Measurements from ENCODE around the gene DHX30.
"Not testable (repeated sequence)": the region's sequence is repeated elsewhere in the genome, so short reads cannot be mapped to it uniquely, and the experiment has no call there.

The DHX30 gene

DNA sequence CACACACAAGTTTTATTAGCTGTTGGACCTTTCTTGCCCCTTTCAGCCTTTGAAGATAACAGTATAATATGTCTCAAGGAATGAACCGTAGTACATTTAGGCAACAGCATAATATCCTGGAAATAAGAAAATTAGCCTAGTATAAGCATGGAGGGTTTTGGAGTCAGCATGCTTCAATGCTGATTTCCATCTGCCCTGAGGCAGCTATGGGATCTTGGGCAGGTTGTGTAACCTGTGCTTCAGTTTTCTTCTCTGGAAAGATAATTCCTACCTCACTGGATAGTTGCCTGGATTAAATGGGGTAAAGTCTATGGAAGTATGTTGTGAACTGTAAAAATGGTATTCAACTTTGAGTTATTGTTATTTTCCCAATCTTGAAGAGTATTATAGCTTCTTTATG is 1.6 kb downstream of the DHX30 start:
- no peak for DNase-seq

GRCh38 chr3:47813551-47814177 is 10.7 kb downstream of the DHX30 start:
- no peak for DNase-seq

DNA sequence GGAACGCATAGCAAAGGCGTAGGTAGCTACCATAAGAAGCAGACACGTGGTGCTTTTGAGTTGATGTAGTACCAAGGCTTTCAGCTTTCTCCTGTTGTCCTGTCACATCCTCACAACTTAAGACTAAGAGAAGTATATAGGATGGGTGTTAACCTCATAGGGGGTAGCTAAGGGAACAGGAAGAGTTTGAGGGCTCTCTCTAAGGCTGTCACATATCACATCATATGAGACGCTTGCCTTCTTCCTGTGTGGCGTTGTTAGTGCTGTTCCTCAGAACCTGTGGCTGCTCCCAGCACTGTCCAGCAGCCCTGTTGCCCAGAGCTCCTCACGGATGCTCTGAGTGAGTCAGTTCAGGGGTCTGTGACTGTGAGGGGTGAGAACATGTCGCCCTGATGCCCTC is 14.7 kb downstream of the DHX30 start:
- no peak for DNase-seq

DNA sequence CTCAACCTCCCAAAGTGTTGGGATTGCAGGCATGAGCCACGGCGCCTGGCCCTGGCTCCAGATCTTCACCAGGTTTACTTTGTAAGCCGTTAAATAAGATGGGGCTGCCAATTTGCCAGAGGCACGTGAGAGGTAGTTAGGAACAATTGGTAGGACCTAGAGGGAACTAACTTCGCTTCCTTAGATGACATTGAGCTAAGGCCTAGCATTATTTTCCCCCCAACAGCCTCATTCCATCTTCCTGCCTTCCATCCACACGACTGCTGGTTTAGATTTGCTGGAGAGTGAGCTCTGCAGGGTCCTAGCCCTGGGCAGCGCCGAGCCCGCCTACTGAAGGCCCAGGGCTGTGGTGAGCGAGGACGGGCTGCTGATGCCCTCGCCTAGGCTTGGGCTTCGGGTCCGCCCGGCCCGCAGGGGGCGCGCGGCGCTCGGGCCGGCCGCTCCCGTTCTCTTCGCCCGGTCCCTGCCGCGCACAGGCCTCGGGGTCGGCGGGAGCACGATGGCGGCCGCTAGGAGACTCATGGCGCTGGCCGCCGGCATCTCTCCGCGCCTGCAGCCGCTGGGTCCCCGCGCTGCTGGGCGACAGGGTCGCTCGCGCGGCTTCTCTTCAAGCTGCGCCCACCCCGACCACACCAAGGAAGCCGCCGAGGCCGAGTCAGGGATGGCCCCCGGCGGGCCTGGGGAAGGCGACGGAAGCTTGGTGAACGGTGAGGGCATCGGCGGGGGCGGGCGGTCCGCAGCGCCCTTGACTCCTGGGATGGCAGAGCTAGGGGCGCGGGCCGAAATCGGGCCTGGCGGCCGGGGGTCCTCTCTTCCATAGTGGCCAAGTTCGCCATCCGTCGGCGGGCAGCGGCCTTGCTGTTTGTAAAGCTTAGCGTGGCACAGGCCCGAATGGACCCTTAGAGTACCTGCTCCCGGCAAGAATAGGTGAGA is 21.9 kb downstream of the DHX30 start:
- peak; percentile 81 for DNase-seq

DNA sequence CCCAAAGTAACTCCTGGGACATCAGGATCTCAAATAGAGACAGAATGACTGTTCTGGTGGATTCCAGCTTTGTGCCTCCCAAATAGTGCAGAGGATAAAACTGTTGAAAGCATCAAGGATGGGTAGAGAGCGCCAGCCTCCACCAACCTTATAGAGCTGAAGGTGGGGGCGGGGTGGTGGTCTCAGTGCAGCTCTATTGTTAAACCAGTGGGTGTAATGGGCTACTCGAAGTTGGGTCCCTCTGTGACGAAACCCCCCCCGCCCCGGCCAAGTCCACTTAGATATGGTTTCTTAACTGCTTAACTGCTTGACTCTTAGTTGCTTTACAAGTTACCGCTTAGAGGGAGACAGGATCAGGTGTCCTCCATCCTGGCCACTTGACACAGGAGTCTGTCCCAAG is 22.7 kb downstream of the DHX30 start:
- no peak for DNase-seq

DNA sequence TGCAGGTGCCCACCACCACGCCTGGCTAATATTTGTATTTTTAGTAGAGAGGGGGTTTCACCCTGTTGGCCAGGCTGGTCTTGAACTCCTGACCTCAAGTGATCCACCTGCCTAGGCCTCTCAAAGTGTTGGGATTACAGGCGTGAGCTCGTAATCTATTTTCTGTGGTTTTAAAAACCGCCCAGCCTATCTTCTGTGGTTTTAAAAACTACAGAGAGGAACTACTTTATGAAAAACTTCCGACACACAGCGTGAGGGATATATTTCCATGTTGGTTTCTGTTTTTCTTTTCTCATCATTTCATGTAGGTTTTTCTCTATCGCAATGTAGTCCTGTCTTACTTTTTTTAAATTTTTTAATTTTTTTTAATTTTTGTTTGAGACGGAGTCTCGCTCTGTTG is 26.5 kb downstream of the DHX30 start:
- not testable (repeated sequence) for DNase-seq

- DNase-seq = no peak
These were observed 34.0 kb downstream of the DHX30 start for GRCh38 chr3:47836986-47837385.

DNA sequence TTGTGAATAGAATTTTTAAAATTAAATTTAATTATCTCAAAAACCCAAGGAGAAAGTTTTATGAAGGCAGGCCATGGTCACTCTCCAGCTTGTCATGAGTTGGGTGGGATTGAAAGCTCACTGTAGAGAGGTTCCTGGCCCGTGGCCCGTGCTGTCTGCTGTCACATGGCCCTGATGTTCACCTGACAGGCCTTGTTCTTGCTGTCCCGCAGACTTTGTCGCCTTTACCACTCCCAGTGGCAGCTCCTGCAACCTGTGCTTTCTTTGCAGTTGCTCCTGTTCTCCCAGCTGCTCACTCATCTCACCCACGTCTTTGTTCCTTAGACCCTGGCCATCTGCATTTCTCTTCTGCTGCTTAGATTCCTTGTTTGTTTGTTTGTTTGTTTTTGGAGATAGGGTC is 35.6 kb downstream of the DHX30 start:
- no peak for DNase-seq

GRCh38 chr3:47841786-47842349 is 38.9 kb downstream of the DHX30 start:
- no peak for DNase-seq

GRCh38 chr3:47846186-47846879 is 43.4 kb downstream of the DHX30 start:
- no peak for DNase-seq

DNA sequence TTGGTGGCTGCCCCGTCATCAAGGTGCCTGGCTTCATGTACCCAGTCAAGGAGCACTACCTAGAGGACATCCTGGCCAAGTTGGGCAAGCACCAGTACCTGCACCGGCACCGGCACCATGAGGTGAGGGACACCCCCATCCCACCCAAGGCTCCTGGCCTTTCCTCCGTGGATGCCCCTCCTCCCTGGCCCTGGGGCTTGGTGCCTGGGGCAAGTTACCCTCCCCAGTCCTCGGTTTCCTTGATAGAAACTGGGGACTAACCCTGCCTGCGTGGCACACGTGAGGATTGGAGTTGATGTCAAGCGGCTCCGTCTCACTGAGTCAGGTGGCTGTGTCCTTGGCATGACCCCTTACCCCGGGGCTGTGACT is 43.9 kb downstream of the DHX30 start:
- DNase-seq = no peak

DNA sequence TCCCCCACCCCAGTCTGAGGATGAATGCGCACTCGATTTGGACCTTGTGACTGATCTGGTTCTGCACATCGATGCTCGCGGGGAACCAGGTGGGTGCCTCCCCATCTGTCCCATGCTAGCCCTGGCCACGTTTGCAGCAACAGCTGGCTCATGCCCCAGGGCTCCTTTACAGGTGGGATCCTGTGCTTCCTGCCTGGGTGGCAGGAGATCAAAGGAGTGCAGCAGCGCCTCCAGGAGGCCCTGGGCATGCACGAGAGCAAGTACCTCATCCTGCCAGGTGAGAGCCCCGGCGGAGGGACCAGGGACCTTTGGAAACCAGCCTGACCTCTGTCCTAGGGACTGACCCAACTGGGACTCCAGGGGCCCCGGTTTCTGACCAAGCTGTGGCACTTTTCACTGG is 44.3 kb downstream of the DHX30 start:
- no peak for DNase-seq

- DNase-seq = no peak
These were observed 45.0 kb downstream of the DHX30 start for GRCh38 chr3:47847801-47848518.

DNA sequence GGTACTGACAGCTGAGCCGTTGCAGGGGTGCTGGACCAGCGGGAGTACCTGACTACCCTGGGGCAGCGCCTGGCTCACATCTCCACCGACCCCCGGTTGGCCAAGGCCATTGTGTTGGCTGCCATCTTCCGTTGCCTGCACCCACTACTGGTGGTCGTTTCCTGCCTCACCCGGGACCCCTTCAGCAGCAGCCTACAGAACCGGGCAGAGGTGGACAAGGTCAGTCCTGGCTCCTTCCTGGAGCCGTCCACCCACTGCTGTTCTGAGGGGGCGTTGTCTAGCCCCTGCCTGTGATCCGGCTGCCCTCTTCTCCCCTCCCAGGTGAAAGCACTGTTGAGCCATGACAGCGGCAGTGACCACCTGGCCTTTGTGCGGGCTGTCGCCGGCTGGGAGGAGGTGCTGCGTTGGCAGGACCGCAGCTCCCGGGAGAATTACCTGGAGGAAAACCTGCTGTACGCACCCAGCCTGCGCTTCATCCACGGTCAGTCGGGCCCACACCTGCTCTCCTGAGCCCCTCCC is 45.7 kb downstream of the DHX30 start:
- DNase-seq = no peak

DNA sequence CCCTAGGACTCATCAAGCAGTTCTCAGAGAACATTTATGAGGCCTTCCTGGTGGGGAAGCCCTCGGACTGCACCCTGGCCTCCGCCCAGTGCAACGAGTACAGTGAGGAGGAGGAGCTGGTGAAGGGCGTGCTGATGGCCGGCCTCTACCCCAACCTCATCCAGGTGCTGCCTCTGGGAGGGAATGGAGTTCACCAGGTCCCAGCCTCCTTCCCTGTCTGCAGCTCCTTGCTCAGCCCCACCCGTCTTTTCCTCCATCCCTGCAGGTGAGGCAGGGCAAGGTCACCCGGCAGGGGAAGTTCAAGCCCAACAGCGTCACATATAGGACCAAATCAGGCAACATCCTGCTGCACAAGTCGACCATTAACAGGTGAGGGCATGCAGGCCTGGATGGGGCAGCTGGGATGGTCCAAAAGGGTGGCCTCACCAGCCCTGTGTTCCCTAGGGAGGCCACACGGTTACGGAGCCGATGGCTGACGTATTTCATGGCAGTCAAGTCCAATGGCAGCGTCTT is 46.3 kb downstream of the DHX30 start:
- DNase-seq = no peak

- no peak for DNase-seq
These were observed 47.0 kb downstream of the DHX30 start for GRCh38 chr3:47849699-47850563.

DNA sequence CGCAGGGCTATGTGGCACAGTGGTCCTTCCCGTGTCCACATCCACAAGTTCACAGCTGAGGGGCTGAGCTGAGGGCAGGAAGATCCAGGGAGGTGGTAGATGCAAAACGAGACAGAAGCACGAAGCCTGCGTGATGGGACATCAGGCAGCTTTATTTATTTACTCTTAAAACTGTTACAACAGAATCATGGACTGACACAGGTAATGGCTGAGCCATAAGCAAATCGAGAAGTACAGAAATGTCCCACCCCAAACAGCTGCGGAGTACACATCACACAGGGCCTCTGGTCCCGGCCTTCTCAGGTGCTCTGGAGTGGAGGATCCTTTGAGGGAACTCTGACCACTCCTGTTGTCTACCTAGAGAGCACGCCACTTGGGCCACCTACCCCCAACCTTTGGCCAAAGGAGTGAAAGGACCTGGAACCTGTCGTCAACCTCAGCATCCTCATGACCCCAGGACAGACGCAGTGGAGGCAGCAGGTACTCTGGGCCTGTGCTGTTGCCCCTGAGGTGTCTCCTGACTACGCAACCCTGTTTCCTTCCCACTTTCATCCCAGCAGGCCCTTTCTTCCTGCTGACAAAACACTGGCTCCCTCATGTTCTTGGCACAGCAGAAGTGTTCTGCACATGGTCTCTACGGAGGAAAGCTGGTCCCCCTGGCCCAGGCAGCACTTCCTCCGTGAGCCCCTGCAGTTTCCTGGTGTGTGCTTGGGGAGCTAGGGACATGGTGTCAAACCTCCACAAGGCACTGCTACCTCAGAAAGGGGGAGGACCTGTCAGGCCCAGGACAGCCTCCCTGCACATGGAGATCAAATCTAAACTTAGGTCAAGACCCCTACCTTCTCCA is 47.8 kb downstream of the DHX30 start:
- no peak for DNase-seq

DNA sequence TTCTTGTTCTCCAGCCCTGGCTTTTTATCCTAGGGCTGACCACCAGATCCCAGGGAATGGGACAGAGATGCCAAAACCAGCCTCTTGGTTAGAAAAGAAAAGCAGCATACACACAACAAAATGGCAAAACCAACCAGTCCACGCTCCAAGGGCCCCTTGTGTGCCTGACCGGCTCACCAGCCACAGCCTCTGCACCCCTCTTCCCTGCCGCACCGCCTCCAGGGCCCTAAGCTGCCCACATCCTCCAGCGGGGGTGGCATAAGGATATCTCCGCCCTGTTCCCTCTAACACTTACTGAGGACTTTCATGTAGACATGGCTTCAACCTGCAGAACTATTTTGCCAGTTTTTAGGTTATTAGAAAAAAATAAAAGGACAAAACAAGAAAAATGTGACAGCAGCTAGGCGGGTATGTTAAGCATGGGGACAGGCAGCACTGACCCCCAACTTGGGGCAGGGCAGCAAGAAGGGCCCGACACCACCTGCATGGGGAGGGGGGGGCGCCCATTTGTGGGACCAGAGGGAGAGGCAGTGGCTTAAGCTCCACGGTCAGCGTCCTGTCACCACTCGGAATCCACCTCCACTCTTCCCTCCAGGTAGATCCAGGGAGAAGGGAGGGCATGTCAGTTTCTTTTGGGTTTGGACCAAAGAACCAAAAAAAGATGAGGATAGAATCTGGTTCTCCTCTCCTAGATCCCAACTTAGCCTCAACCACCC is 49.1 kb downstream of the DHX30 start:
- DNase-seq = no peak

All from CD4-positive, alpha-beta T cell treated with Interleukin-15 for 1 hour (primary cell).